NCI-H2196 treated with DMSO at 0.1 percent for 48 hours (cell line): ENCODE data around the gene XRCC3.

Experiments
- DNase-seq: peaks from one replicate; lab custom pipeline; 2025; ENCODE audit not compliant: unreplicated experiment; lab: John Stamatoyannopoulos, UW

Gene XRCC3

GRCh38 chr14:103726474-103726873, 11.2 kb upstream of the XRCC3 start:
- no peak for DNase-seq

GRCh38 chr14:103725739-103726395, 10.6 kb upstream of the XRCC3 start:
- DNase-seq = no peak

- no peak for DNase-seq
Measured at GRCh38 chr14:103725001-103725682, 9.9 kb upstream of the XRCC3 start.

GRCh38 chr14:103724116-103724515, 8.9 kb upstream of the XRCC3 start:
- DNase-seq = no peak

- DNase-seq = no peak
Measured at GRCh38 chr14:103723748-103724081, 8.5 kb upstream of the XRCC3 start.

GRCh38 chr14:103721334-103722120, 6.3 kb upstream of the XRCC3 start:
- DNase-seq = no peak

GRCh38 chr14:103719751-103720150, 4.5 kb upstream of the XRCC3 start:
- DNase-seq = no peak

- DNase-seq = no peak
Measured at GRCh38 chr14:103718572-103718971, 3.3 kb upstream of the XRCC3 start.

GRCh38 chr14:103716899-103717411, 1.7 kb upstream of the XRCC3 start:
- no peak for DNase-seq

GRCh38 chr14:103716091-103716801, 995 bp upstream of the XRCC3 start:
- no peak for DNase-seq

GRCh38 chr14:103714063-103714724, 1.1 kb downstream of the XRCC3 start:
- no peak for DNase-seq

- DNase-seq = no peak
Measured at GRCh38 chr14:103713304-103714062, 1.8 kb downstream of the XRCC3 start.

GRCh38 chr14:103712633-103713247, 2.5 kb downstream of the XRCC3 start:
- DNase-seq = no peak

GRCh38 chr14:103711516-103712431, 3.5 kb downstream of the XRCC3 start:
- peak; percentile 3 for DNase-seq

GRCh38 chr14:103710771-103711377, 4.4 kb downstream of the XRCC3 start:
- no peak for DNase-seq

GRCh38 chr14:103709814-103710213, 5.4 kb downstream of the XRCC3 start:
- no peak for DNase-seq

GRCh38 chr14:103708750-103709187, 6.5 kb downstream of the XRCC3 start:
- DNase-seq = no peak
